Measurements from ENCODE around the gene GALNT5. TPM values are rescaled to one million over a fixed set of nuclear protein-coding genes. Genes with fewer than 3 reads are reported as not detected.

GALNT5 gene
- polyA plus RNA-seq, 1 donor (not counting 4 experiments of a cell fraction or from before 2014, with no cell fraction given) = 8.3 TPM

- no peak overlapping the region for H3K4me2 ChIP-seq (ENCODE audit: control insufficient read depth, extremely low read depth, insufficient read depth, low read depth, low read length)
- no peaks in the 10 kb centered on the region for H3K36me3 ChIP-seq (ENCODE audit: control insufficient read depth in 2 of 2, extremely low read depth in 1 of 2, insufficient read depth in 2 of 2, low read length in 2 of 2)
- no peaks in the 10 kb centered on the region for H3K9me3 ChIP-seq (ENCODE audit: control insufficient read depth, low read depth, low read length)
- DNase-seq (ENCODE audit: low read depth, low spot score) (no peak), FAIRE-seq (no peak)
- no peak overlapping the region for H3K27ac ChIP-seq (ENCODE audit: control insufficient read depth, insufficient read depth, low read length)
- dilution Hi-C loops (cut with MboI; ENCODE audit: extremely low pct_ligation_motif_present, low sequenced_read_pairs) = no loop called here
- TF ChIP-seq EZH2 (IDR thresholded peaks at IDR 0.05; ENCODE audit: low read length) (no peak), CTCF (optimal IDR thresholded peaks at IDR 0.05 in 1 of 3, IDR thresholded peaks at IDR 0.05 in 1 of 3, conservative IDR thresholded peaks at IDR 0.05 in 1 of 3; ENCODE audit: extremely low read depth in 1 of 3, insufficient read depth in 2 of 3, low read length in 3 of 3) (no peak)
- H3K79me2 ChIP-seq (ENCODE audit: control insufficient read depth, insufficient read depth, low read length) = no peaks in the 10 kb centered on the region
- no peaks in the 10 kb centered on the region for H4K20me1 ChIP-seq (ENCODE audit: control insufficient read depth, extremely low read depth, insufficient read depth, low read length)
- H2AFZ ChIP-seq (ENCODE audit: control insufficient read depth, low read length) = no peak overlapping the region
- H3K4me1 ChIP-seq (ENCODE audit: control insufficient read depth, extremely low read depth, insufficient read depth, low read length) = no peaks in the 10 kb centered on the region
- H3K9ac ChIP-seq (ENCODE audit: control insufficient read depth, extremely low read depth, insufficient read depth, low read length) = no peak overlapping the region
- no peak overlapping the region for H3K4me3 ChIP-seq (ENCODE audit: control insufficient read depth in 2 of 3, extremely low read depth in 1 of 3, insufficient read depth in 2 of 3, low read depth in 1 of 3, low read length in 3 of 3)
- no peaks in the 10 kb centered on the region for H3K27me3 ChIP-seq (ENCODE audit: control insufficient read depth, extremely low read depth, insufficient read depth, low read length)
- no peaks in the 10 kb centered on the region for H3K9me1 ChIP-seq (ENCODE audit: control insufficient read depth, extremely low read depth, insufficient read depth, low read length)
Observed at GRCh38 chr2:157296490-157296889, 39.0 kb downstream of the GALNT5 start.

GRCh38 chr2:157296958-157297357 lies 39.5 kb downstream of the GALNT5 start:
- H3K9ac ChIP-seq (ENCODE audit: control insufficient read depth, extremely low read depth, insufficient read depth, low read length) = no peak overlapping the region
- H2AFZ ChIP-seq (ENCODE audit: control insufficient read depth, low read length) = no peak overlapping the region
- no peaks in the 10 kb centered on the region for H3K4me1 ChIP-seq (ENCODE audit: control insufficient read depth, extremely low read depth, insufficient read depth, low read length)
- no peak overlapping the region for H3K4me3 ChIP-seq (ENCODE audit: control insufficient read depth in 2 of 3, extremely low read depth in 1 of 3, insufficient read depth in 2 of 3, low read depth in 1 of 3, low read length in 3 of 3)
- DNase-seq (ENCODE audit: low read depth, low spot score) (no peak), FAIRE-seq (no peak)
- H3K36me3 ChIP-seq (ENCODE audit: control insufficient read depth in 2 of 2, extremely low read depth in 1 of 2, insufficient read depth in 2 of 2, low read length in 2 of 2) = no peaks in the 10 kb centered on the region
- no peaks in the 10 kb centered on the region for H3K9me1 ChIP-seq (ENCODE audit: control insufficient read depth, extremely low read depth, insufficient read depth, low read length)
- H3K79me2 ChIP-seq (ENCODE audit: control insufficient read depth, insufficient read depth, low read length) = no peaks in the 10 kb centered on the region
- no peak overlapping the region for H3K27ac ChIP-seq (ENCODE audit: control insufficient read depth, insufficient read depth, low read length)
- TF ChIP-seq EZH2 (IDR thresholded peaks at IDR 0.05; ENCODE audit: low read length) (no peak), CTCF (optimal IDR thresholded peaks at IDR 0.05 in 1 of 3, IDR thresholded peaks at IDR 0.05 in 1 of 3, conservative IDR thresholded peaks at IDR 0.05 in 1 of 3; ENCODE audit: extremely low read depth in 1 of 3, insufficient read depth in 2 of 3, low read length in 3 of 3) (no peak)
- H4K20me1 ChIP-seq (ENCODE audit: control insufficient read depth, extremely low read depth, insufficient read depth, low read length) = no peaks in the 10 kb centered on the region
- dilution Hi-C loops (cut with MboI; ENCODE audit: extremely low pct_ligation_motif_present, low sequenced_read_pairs) = no loop called here
- no peak overlapping the region for H3K4me2 ChIP-seq (ENCODE audit: control insufficient read depth, extremely low read depth, insufficient read depth, low read depth, low read length)
- H3K9me3 ChIP-seq (ENCODE audit: control insufficient read depth, low read depth, low read length) = no peaks in the 10 kb centered on the region
- no peaks in the 10 kb centered on the region for H3K27me3 ChIP-seq (ENCODE audit: control insufficient read depth, extremely low read depth, insufficient read depth, low read length)
